Body of pancreas (tissue), 4 donors: ENCODE measurements around the gene GRIK4.

Experiments used
- POLR2A ChIP-seq, 3 donors: fragments of 450-650 bp; IDR thresholded peaks; one replicate each; pipeline ENCODE4 v1.6.1; 2016; ENCODE audit warnings: antibody characterized with exemption in 3 of 3, mild to moderate bottlenecking in 2 of 3
- TF ChIP-seq, protein P1 (sequence below), 7 experiments: fragments of 450-650 bp in 4 of 7; fragments of 200-600 bp in 3 of 7; sonication (generic) in 3 of 7; IDR thresholded peaks; one replicate each; pipeline ENCODE4 v1.5.1; 2016 to 2019; ENCODE audit warnings: antibody characterized with exemption in 7 of 7

DNA sequence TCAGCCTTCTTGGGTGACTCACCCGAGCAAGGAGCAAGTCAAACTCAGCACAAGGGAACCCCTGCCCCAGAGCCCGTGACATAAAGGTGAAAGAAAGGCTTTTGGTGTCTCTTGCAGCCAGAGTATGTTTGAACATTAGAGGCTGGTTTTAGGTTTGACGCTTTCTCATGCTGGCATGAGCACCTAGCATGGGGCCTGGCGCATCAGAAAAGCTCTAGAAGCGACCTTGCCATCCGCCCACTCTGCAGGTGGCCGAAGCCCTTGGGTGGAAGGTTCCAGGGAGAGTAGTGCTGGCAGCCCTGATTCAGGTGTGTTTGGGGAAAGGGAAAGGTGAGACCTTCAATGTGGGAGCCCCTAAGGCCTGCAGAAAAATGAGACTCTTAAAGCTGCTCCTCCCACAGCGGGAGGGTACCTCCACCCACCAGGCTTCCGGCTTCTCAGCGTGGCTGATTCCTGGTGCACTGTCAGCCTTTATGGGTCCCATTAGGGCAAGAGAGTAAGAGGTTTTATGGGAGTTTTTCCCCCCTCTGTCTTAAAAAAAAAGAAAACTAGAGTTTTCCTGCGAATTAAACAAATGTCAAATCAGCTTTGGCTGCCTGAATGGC, 88.4 kb downstream of the GRIK4 start:
- TF ChIP-seq, protein P1, sequence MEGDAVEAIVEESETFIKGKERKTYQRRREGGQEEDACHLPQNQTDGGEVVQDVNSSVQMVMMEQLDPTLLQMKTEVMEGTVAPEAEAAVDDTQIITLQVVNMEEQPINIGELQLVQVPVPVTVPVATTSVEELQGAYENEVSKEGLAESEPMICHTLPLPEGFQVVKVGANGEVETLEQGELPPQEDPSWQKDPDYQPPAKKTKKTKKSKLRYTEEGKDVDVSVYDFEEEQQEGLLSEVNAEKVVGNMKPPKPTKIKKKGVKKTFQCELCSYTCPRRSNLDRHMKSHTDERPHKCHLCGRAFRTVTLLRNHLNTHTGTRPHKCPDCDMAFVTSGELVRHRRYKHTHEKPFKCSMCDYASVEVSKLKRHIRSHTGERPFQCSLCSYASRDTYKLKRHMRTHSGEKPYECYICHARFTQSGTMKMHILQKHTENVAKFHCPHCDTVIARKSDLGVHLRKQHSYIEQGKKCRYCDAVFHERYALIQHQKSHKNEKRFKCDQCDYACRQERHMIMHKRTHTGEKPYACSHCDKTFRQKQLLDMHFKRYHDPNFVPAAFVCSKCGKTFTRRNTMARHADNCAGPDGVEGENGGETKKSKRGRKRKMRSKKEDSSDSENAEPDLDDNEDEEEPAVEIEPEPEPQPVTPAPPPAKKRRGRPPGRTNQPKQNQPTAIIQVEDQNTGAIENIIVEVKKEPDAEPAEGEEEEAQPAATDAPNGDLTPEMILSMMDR (IDR thresholded peaks at IDR 0.05), result no peak
- no peak for TF ChIP-seq POLR2A (IDR thresholded peaks at IDR 0.05)
